ENCODE results near the gene JUND.

JUND gene

DNA sequence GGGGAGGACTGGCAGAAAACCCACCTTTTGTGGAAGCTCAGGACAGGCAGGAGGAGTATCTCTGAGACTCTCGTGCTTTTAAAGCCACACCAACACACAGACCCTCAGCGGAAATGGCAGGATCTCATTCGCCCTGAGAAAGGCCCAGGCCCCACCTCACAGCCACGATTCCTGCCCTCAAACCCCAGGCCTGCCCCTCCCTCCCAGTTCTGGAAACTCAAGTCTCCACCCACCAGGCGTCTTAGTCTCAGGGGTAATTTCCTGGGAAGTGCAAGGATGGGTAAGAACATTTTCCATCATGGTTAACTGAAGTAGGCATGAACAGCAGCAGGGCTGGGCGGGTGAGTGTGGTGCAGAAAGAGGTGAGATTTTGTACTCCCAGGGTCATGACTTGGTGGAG lies 47.2 kb downstream of the JUND start:
- DNase-seq (ENCODE audit: low spot score) = no peak

- DNase-seq (ENCODE audit: low spot score) = peak; percentile 79
Measured at GRCh38 chr19:18233224-18233825, 48.1 kb downstream of the JUND start.

- peak; percentile 84 for DNase-seq (ENCODE audit: low spot score)
Measured at GRCh38 chr19:18232540-18233223, 48.7 kb downstream of the JUND start.

DNA sequence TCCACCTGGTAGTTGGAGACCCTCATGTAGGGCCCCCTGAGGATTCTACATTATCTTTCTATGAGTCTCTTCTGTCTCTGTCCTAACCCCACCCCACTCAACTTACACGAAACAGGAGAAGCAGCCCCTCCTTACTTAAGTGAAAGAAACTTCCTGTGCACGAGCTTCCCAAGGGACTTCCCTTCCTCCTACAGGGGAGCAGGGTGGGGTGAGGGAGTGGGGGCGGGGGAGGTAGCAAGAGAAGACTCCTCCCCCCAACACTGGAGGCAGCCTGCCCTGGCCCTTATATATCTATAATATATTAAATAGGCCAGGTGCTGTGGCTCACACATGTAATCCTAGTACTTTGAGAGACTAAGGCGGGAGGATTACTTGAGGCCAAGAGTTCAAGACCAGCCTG lies 49.6 kb downstream of the JUND start:
- no peak for DNase-seq (ENCODE audit: low spot score)

- DNase-seq (ENCODE audit: low spot score) = no peak
Measured at GRCh38 chr19:18230941-18231734, 50.3 kb downstream of the JUND start.

GRCh38 chr19:18229915-18230314 lies 51.5 kb downstream of the JUND start:
- DNase-seq (ENCODE audit: low spot score) = no peak
